Measurements from ENCODE around the gene NSD1.

- TF ChIP-seq POLR2A (IDR thresholded peaks at IDR 0.05) (no peak), CTCF (IDR thresholded peaks at IDR 0.05) (no peak)
Measured at GRCh38 chr5:177212242-177212641, 78.7 kb downstream of the NSD1 start.

Data from testis (tissue), 2 donors.